Thyroid gland (tissue), 4 donors: Measurements from ENCODE around the gene NBL1.

ENCODE experiments used
- CTCF ChIP-seq, 6 experiments: fragments of 200-600 bp in 3 of 6; fragments of 450-650 bp in 3 of 6; sonication (generic) in 3 of 6; IDR thresholded peaks; one replicate each; pipeline ENCODE4 v1.5.1; 2016 to 2019; ENCODE audit warnings: antibody characterized with exemption in 6 of 6, mild to moderate bottlenecking in 2 of 6, inconsistent platforms in 1 of 6, moderate library complexity in 1 of 6
- POLR2A ChIP-seq, 2 donors: fragments of 450-650 bp; IDR thresholded peaks; one replicate each; pipeline ENCODE4 v1.6.1; 2017; ENCODE audit warnings: antibody characterized with exemption in 2 of 2, mild to moderate bottlenecking in 2 of 2, moderate library complexity in 1 of 2

- TF ChIP-seq CTCF (IDR thresholded peaks at IDR 0.05) (no peak), POLR2A (IDR thresholded peaks at IDR 0.05) (no peak)
Measured at GRCh38 chr1:19665186-19665495, 21.0 kb downstream of the NBL1 start.
